GOT3 (cell line): Measurements from ENCODE around the gene SF3B5.
"Not testable (repeated sequence)": the region's sequence is repeated elsewhere in the genome, so short reads cannot be mapped to it uniquely, and the experiment has no call there.

Experiments used
- DNase-seq: peaks from one replicate; lab custom pipeline; 2025; ENCODE audit warnings: mixed read lengths; lab: John Stamatoyannopoulos, UW

Gene SF3B5

DNA sequence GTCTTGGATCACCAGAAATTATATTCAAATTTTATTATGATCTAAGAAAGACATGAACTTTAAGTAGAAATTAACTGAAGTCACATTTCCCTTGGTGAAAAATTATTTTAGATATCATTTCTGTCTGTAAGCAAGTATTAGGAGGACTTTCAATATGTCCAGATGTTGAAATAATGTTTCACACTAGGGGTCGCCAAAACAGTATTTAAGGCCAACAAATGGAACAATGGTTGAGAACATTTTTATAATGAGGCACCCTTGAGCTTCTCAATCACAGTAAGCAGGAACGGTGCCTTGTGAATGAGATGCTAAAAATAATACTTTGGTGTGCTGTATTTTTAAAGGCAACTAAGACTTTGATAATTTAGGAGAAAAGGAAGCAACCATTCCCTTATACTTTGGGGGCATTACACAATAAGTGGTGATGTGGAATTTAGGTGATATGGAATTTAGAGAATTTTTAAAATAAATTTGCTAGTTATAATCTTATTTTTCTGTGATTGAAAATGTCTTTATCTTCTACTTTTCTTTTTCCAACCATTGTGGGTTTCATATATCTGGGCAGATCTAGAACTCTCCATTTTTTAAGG is 9.6 kb upstream of the SF3B5 start:
- no peak for DNase-seq

DNA sequence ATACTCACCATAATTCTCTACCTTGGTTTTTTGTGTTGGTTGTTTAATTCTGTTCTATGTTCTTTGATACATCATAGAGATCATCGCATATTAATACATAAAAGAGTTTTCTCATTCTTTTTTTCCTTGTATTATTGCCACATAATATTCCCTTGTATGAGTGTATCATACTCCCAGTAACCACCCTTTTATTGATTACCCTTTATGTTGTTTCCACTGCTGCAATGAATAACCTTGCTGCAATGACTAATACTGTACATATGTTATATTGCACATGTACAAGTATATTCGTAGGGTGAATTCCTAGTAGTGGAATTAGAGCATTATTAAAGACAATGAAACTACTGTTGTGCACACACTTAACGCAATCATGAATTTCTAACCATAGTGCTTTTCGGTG is 9.1 kb upstream of the SF3B5 start:
- no peak for DNase-seq

DNA sequence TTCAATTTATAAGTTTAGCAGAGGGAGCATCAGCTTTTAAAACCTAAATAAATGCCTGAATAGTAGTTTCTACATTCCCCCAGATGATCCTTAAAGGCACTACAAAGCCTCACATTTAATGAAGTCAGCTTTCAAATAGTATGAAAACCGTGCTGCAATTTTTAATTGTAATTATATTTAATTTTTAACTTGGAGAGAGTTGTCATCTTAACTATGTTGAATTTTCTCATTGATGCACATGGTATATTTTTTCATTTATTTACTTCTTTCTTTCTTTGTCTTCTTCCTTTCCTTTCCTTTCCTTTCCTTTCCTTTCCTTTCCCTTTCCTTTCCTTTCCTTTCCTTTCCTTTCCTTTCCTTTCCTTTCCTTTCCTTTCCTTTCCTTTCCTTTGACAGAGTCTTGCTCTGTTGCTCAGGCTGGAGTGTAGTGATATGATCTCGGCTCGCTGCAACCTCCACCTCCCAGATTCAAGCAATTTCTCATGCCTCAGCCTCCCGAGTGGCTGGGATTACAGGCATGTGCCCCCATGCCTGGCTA is 7.7 kb upstream of the SF3B5 start:
- DNase-seq, result no peak

DNA sequence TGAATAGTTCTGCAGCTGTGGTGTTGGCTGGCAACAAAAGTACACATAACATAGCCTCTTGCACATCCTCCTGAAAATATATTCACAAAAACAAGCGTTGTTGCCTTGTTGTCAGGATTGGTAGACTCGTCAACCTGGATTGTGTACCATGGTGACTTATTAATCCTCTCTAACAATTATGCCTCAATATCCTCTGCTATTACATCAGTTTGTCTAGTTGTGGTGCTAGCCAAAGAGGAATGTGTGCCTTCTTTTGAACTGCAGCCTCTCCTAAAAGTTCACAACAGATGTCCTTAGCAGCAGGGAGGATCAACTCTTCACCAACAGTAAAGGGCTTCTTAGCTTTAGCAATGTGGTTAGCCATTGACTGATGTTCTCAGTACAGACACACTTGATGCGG is 3.6 kb upstream of the SF3B5 start:
- DNase-seq, result no peak

DNA sequence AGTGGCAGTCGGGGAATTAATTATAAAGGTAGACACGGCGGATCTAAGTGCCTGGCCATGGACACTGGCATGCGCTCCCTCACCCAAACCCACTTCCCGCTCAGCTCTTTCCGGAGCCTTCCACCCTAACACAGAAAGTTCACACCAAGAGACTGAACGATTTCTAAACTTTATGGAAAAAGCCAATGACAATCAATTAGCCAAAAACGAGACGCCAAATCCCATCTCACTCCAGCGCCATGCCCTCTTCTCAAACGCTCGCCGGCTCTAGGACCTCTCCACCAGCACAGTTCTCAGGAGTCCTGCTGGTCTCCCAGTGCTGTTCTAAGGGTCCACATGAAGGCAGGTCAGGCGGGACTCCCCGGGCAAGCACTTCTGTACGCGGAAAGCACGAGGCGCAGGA is 641 bp downstream of the SF3B5 start:
- DNase-seq, result no peak

DNA sequence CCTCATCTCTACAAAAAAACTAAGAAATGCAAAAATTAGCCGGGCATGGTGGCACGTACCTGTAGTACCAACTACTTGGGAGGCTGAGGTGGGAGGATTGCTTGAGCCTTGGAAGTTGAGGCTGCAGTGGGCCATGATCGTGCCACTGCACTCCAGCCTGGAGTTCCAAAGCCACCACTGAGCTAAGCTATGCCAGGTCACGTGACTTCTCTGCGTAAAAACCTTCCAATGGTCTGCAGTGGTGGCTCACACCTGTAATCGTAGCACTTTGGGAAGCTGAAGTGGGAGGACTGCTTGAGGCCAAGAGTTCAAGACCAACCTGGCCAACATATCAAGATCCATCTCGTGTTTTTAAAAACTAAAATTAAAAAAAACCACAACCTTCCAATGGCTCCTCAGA is 1.7 kb downstream of the SF3B5 start:
- DNase-seq, result no peak

DNA sequence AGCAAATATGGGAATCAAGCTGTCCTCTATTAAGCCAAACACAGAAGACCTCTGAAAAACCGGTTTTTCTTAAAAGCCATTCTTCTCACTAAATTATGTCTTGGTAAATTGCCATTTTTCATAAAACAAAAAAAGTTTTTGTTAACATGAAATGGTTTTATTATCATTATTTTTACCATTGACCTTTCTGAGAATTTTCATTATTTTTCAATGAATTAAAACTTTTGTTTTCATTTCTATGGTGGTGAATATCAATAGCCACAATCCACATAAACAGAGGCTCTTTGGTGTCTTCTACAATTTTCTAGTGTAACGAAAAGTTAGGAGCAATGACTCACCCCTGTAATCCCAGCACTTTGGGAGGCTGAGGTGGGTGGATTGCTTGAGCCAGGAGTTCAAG is 2.1 kb downstream of the SF3B5 start:
- DNase-seq, result no peak

DNA sequence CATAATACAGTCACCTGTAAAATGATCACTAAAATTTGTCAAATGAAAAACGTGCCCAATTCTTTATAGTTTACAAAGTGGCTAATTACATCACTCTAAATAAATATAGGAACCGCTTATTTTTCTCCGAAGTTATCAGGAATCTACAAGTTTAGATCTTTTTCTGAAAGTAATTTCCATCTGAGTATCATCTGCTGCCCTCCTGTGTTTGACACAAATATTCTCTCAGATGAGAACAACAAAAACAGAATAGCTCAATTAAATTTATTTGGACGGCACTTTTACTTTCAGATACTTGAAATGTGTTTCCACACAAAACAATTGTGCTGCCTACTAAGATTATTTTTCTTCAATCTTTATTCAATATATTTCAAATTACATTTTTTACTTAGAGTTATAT is 5.0 kb downstream of the SF3B5 start:
- no peak for DNase-seq

DNA sequence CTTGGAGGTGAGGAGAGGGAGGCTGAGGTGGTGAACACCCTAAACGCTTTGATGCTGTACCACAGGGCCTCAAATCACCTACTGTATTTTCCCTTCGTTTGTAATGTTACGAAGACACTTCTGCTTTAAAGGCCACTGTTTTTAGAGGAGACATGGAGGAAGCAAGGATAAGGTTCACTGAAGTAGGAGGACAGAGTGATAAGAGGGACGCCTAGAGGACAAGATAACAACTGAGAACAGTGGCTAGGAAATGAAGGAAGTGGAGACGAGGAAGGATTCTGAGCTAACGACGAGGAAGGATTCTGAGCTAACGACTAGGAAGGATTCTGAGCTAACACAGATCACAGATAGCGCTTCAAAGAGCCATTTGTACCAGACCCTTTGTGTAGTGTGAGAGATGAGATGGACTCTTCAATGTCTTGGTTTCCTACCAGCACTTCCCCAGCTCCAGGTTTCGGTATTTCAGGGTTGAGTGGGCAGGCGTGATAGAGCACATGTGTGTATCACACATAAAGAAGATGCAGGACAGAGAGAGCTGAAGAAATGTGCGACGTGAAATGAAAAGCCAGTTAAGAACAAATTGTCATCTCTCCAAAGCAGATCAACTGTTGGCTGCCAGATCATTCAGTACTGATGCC is 7.5 kb downstream of the SF3B5 start:
- DNase-seq, result no peak

DNA sequence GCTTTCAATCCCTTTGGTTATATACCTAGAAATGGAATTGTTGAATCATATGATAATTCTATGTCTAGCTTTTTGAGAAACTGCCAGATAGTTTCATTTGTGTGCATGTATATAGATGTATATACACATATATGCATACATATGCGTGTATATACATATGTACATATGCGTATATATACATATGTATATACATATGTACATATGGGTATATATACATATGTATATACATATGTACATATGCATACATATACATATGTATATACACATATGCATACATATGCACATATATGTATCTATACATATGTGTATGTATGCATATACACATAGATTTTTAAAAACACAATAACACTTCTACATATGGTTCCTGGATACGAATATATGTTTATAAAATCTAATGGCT is 8.4 kb downstream of the SF3B5 start:
- no peak for DNase-seq

DNA sequence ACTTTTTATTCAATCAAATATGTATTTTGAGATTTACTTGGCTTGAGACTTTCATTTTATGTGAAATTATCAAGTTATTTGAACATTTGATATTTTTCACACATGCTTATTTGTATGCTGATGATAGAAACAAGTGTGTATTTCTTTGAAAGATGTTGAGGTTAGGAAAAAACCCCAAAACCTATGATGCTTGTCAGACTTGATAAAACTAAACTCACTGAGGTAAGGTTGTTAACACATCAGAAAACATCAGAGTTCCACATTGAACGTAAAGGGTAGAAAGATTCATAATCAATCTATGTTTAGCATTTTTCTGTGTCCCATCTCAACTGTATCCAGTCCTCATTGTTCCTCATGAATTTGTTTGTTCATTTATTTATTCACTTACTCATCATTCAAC is 12.2 kb downstream of the SF3B5 start:
- DNase-seq, result no peak

DNA sequence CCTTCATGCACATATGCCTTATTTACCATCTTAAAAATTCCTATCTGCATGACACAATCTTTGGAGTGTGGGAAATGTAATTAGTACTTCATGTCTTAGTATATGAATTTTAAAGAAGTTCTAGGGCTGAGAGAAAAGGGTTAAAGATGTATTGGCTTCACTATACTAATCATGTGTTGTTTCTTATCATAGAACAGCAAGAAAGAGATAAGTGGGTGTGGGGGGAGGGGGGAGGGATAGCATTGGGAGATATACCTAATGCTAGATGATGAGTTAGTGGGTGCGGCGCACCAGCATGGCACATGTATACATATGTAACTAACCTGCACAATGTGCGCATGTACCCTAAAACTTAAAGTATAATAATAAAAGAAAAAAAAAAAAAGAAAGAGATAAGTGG is 13.0 kb downstream of the SF3B5 start:
- DNase-seq, result not testable (repeated sequence)

DNA sequence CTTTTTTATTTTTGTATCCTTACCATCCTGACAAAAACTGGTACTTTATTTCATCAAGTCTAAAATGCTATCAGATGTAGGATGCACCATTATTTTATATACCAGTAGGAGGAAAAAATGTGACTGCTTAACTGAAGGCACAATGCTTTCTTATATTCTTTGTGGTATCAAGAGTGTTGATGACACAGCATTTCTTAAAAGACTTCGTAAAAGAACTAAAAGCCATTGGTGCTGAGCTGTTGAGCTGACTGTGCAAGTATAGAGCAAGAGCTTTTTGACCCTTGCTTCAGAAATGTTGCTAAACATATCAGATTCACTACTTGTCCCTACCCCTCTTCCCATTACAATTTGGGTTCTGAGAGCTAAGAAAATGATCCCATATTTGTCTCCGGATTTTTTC is 17.5 kb downstream of the SF3B5 start:
- no peak for DNase-seq

DNA sequence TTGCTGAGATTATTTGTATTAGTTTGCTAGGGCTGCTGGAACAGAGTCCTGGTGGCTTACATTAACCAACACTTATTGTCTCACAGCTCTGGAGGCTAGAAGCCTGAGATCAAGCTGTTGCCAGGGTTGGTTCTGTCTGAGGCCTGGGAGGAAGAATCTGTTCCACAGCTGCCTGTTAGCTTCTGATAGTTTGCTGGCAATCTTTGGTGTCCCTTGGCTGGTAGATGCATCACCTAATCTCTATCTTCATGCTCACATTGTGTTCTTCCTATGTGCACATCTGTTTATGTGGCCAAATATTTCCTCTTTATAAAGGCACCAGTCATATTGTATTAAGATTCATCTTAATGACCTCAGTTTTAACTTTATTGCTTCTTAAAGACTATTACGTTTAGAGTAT is 19.5 kb downstream of the SF3B5 start:
- DNase-seq, result no peak

DNA sequence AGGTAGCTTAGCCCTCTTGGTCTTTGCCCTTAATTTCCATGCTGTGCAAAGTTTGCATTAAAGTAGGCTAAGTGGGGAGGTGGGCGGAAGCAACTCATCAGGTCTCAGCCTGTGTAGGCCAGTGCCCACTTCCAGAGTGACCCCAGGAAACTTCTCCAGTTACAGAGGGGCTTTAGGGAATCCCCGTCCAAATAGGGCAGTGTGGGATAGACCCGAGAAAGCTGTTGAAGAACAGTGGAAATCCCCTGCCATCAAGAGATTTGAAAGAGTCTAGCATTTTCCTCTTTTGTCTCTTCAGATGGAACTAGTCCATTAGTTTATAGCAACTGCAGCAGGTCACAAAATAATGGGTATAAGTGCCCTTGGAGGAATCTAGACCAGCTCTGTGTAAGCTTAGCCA is 20.2 kb downstream of the SF3B5 start:
- no peak for DNase-seq

DNA sequence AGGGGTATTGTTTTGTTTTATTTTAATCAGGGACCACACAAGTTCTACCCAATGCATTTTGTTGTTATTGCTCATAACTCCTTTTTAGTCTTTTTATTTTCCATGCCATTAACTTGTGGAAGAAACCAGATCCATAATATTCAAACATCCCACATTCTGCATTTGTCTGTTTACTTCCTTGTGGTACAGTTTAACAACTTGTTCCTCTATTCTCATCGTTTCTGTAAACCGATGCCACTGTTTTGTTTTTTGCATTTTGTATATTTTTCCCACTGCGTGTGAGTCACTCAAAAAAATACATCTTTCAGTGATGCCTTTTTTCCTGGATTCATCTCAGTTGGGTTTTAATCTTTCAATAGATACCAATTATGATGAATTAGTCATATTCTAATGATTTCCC is 22.3 kb downstream of the SF3B5 start:
- no peak for DNase-seq

DNA sequence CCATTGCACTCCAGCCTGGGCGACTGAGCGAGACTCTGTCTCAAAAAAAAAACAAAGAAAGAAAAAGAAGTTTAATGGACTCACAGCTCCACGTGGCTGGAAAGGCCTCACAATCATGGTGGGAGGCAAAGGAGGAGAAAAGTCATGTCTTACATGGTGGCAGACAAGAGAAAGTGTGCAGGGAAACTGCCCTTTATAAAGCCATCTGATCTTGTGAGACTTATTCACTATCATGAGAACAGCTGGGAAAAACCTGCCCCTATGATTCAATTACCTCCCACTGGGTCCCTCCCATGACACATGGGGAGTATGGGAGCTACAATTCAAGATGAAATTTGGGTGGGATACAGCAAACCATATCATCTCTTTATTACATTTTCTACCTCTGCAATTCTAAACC is 25.9 kb downstream of the SF3B5 start:
- DNase-seq, result no peak

DNA sequence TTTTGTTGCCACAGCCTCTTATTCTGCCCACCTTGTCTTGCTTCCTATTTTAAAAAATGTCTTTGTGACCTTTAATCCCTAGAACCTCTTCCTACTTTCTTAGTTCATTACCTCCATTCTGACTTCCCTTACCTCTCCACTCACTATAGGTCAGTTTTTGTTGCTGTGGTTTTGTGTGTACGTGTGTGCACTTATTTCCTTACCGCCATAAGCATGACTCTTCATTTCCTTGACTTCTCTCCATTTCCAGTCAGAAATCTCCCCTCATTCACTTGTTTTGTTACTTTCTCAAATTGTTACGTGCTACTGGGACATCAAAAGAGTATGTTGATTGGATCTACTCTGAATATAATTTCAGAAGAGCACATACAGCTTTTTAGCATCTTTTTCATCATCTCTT is 26.6 kb downstream of the SF3B5 start:
- DNase-seq, result no peak

DNA sequence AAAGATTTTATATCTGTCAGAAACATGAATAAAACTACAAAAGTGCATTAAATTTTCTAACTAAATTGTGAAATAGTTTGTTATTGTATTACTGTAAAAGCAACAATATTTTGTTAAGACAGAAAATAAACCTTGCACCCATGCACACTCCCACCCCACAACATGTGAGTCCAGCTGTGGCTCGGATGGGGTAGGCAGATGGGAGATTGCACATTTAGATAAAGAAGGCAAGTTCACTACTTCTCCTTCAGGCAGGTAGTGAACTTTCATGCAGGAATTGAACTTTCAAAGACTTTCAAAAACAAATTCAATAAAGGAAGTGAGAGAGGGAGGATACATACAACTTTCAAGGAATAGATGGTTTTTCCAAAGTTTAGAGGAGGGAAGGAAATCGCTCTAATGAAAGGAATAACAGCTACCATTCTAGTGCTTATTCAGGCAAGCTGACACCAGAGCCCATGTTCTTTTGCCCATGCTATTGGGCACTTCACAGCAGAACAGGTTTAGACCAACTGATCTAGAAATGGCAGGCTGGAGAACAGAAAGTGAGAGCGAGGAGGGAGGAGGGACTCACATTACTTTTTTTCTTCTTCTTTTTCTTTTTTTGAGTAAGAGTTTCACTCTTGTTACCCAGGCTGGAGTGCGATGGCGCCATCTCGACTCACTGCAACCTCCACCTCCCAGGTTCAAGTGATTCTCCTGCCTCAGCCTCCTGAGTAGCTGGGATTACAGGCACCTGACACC is 28.5 kb downstream of the SF3B5 start:
- DNase-seq, result no peak

DNA sequence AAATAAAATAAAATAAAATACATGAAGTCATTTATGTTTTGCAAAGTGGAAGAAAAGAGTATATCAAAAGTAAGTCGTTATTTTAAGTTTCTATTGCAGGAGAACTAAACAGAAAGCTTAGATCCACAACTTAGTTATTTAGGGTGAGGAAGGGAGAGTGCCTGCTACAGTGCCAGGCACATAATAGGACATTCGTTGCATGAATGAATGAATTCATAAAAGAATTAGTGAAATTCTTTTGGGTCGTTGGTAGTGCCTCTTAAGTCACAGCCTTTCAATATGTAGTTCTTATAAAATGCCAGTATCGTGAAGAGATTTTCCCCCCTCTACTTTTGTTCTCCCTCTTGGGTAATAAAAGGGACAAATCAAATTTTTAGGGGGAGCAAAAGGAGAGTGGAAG is 29.1 kb downstream of the SF3B5 start:
- DNase-seq, result no peak

DNA sequence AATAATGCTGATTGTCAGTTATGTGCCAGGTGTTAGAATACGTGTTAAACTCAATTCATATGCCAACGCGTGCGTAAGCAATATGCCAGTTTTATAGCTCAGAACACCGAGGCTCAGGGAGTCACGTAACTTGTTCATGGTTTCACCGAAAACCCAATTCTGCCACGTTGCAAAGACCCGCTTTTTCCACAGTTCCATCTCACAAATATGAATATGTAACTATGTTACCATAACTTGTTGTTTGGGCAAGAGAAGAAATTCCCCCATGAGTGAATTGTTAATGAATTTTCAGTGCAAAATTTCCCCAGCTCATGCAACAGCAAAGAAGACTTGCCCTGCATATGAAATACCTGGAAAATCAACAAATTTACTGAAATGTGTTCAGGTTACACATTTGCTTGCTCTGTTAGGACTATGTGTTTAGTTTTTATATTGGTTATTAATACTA is 30.1 kb downstream of the SF3B5 start:
- DNase-seq, result no peak

DNA sequence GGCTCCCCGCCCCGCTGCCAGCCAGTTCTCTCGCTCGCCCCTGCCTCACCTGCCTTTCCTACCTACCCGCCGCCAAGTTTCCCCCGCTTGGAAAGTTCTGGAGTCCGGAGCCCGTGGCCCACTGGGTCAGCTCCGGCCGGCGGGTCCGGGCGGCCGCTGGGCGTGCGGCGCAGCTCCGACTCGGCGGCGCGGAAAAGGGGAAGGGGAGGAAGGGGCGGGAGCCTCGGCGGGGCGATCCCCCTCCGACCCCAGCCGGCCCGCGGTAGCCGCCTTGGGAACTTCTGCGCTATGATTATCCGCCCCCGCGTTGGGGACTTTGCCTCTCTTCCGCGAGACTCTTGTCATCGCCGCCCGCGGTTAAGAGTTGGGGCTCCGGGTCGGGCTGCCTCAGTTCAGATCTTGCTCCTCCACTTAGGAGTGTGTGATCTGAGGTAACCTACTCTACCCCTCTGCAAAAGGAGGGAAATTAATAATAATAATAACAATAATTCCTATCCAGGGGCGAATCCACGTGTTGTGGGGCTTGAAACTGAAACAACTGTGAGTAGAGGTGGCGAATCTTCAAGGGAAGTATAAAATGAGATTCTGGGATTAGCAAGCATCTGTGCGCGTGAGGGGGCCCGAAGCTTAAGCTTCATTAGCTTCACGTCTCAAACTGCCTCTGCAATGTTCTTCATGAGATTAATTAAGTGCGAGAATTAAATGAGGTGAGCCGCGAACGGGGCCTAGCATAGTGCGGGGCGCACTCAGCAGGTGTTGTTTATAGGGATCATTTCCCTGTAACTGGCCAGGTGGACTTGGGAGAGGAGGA is 30.8 kb downstream of the SF3B5 start:
- DNase-seq, result no peak
